NCI-H2029 treated with DMSO at 0.1 percent for 48 hours (cell line): ENCODE results near the gene DLL3.
"Not testable (repeated sequence)": the region's sequence is repeated elsewhere in the genome, so short reads cannot be mapped to it uniquely, and the experiment has no call there.

Experiments
- DNase-seq: peaks from one replicate; lab custom pipeline; 2025; lab: John Stamatoyannopoulos, UW

Gene DLL3, protein sequence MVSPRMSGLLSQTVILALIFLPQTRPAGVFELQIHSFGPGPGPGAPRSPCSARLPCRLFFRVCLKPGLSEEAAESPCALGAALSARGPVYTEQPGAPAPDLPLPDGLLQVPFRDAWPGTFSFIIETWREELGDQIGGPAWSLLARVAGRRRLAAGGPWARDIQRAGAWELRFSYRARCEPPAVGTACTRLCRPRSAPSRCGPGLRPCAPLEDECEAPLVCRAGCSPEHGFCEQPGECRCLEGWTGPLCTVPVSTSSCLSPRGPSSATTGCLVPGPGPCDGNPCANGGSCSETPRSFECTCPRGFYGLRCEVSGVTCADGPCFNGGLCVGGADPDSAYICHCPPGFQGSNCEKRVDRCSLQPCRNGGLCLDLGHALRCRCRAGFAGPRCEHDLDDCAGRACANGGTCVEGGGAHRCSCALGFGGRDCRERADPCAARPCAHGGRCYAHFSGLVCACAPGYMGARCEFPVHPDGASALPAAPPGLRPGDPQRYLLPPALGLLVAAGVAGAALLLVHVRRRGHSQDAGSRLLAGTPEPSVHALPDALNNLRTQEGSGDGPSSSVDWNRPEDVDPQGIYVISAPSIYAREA

DNA sequence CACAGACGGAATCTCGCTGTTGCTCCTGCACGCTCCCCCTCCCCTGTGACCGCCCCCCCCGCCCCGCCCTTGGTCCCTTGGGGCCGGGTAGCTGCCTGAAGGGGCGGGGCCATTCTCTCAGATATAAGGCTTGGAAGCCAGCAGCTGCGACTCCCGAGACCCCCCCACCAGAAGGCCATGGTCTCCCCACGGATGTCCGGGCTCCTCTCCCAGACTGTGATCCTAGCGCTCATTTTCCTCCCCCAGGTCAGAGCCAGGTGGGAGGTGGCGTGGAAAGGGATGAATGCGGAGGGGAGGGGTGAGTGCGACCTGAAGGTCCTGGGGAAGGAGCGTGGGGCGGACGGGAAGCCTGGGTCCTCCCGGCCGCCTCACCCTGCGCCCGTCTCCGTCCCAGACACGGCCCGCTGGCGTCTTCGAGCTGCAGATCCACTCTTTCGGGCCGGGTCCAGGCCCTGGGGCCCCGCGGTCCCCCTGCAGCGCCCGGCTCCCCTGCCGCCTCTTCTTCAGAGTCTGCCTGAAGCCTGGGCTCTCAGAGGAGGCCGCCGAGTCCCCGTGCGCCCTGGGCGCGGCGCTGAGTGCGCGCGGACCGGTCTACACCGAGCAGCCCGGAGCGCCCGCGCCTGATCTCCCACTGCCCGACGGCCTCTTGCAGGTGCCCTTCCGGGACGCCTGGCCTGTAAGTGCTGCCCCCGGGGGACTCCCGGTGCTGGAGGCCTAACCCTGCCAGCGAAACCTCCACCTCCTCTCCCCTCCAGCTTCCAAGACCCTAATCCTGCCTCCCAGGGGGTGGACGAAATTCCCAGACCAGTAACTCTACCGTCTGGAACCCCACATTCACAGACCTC, at the start of gene DLL3:
Gene DLL3 (plus strand): TSS at position 150 of the 845 bp plus-strand sequence. CDS start 28 bp downstream, at position 178.
- peak; percentile 14 for DNase-seq

DNA sequence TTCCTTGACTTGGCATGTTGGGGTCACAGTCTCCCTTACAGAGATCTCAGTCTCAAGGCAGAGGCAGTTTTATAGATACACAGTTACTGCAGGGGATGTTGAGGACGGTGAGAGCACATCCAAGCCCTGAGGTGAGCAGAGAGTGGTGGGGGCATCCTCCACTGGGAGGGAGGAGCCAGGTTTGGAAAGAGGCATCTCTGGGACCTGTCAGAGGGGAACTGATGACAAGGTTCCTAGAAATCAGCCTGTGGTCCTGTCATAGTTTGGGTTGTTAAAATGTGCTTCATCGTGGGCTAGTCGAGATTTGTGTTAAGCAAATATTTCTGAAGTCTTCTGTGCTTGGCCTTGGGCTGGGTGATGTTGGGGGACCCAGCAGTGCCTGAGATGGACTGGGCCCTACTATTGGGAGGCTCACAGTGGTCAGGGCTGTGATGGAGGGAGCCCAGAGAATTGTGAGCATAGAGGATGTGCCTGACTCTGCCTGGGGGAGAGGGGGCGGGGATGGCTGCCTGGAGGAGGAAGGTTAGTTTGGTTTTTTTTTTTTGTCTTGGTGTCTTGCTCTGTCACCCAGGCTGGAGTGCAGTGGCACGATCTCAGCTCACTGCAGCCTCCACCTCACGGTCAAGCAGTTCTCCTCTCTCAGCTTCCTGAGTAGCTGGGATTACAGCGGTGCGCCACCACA, 49.5 kb upstream of the DLL3 start:
- DNase-seq, result no peak

DNA sequence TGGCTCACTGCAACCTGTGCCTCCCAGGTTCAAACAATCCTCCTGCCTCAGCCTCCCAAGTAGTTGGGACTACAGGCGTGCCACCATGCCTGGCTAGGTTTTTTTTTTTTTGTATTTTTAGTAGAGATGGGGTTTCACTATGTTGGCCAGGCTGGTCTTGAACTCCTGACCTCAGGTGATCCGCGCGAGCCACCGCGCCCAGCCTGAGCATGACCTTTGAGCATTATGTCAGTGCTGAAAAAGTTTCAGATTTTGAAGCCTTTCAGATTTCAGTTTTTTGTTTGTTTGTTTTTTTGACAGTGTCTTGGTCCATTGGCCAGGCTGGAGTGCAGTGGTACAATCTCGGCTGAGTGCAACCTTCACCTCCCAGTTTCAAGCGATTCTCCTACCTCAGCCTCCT, 47.5 kb upstream of the DLL3 start:
- DNase-seq, result not testable (repeated sequence)

DNA sequence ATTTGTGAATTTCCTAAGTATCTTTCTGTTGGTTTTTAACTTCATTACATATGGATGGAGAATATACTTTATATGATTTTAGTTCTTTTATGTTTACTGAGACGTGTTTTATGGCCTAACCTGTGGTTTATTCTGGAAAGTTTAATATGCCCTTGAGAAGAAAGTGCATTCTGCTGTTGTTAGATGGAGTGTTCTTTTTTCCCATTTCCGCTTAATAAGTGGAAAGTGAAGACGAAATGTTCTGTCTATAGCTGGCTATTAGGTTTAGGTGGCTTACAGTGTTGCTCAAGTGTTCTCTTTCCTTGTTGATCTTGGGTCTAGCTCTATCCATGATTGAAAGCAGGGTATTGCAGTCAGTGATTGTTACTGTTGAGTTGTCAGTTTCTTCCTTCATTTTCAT, 35.3 kb upstream of the DLL3 start:
- no peak for DNase-seq

DNA sequence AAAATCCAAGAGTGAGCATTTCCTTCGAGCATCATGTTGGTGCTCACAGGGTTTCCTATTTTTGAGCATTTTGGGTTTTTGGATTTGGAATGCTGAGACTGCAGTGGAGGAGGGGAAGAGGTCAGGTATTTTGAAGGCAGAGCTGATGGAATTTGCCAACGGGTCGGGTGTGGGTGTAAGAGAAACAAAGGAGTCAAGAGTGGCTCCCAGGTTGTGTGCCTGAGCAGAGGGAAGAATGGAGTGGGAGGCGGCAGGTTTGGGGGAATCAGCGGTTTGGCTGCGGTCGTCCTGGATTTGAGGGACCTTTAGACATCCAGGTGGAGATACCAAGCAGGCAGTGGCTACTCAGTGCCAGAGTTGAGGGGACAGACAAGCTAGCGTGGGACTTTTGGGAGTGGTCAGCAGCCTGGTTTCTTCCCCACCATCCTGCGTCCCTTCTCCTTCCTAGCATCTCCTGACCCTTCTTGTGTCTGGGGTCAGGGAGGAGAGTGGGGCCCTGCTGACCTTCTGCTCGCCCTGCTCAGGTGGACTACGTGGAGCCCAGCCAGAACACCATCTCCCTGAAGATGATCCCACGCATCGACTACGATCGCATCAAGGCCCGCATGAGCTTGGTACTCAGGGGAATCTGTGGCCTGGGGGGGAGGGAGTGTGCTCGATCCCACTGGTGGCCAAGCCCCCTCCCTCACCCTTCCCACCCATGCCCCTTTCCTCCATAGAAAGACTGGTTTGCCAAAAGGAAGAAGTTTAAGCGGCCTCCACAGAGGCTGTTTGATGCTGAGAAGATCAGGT, 32.6 kb upstream of the DLL3 start:
- DNase-seq, result no peak

DNA sequence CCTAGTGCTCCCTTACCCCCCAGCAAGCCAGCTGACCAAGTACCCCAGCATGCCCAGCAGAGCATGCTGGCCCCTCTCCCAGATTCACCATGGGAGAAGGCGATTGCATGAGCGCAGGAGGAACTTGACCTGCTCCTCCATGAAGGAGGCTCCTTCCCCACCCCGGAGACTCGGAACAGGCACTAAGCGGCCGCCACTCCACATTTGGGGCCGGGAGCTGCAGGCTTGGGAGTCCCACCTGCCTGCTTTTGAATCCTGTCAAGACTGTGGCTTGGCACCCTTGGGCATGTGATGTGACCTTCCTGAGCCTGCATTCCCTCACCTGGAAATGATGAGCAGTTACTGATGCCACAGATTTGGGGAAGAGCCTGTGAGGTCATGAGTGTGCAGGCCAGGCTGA, 30.8 kb upstream of the DLL3 start:
- DNase-seq, result no peak

DNA sequence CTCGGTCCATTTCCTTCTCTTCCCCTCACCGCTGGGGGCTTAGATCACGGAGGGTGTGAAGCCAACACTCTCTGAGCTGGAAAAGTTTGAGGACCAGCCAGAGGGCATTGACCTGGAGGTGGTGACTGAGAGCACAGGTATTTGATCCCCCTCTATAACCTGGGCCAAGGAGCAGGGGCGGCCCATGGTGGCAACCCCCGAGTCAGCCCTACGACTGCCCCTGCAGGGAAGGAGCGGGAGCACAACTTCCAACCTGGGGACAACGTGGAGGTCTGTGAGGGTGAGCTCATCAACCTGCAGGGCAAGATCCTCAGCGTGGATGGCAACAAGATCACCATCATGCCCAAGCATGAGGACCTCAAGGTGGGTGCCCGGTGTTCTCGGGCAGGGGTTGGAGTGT, 29.7 kb upstream of the DLL3 start:
- DNase-seq, result no peak

DNA sequence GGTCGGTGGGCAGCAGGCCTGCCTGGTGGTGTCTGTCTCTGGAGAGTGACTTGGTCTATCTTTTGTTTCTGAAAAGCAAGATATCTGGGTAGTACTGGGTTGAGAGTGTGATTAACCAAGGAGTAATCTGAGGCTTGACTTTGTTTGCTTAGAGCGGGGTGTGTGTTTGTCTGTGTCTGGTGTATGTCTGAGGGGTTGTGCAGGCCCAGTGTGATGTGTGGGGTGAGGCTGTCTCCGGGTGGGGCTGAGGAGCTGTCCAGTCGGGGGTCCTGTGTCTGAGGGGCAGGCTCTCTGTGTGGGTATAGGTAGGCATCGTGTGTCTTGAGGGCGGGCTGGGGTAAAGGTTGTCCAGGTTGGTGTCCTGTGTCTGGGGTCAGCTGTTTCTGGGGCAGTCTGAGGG, 29.2 kb upstream of the DLL3 start:
- no peak for DNase-seq

DNA sequence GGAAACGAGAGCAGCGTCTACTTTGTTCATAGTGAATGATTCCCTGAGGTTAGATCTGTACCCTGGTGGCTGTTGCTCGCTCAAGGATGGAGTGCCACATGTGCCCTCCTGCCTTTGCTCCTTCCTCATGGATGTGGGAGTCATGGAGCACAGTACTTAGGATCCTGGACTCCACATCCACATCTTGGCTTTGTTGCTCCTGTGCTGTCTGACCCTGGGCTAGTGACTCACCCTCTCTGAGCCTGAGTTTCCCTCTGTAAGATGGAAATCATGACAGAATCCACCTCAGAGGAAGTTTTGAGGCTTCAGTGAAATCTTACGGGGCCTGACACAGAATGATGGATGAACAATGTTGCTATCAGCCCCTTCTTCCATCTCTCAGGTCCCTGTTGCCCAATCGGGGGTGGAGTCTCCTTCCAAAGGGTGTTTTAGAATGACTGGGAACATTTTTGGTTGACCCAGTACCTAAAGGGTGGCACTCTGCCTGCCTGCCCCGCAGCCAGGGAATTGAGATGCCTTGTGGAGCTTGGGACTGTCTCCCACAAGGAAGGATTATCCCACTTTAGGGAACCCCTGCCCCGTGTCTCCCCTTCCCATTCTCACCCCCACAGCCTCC, 27.9 kb upstream of the DLL3 start:
- no peak for DNase-seq

DNA sequence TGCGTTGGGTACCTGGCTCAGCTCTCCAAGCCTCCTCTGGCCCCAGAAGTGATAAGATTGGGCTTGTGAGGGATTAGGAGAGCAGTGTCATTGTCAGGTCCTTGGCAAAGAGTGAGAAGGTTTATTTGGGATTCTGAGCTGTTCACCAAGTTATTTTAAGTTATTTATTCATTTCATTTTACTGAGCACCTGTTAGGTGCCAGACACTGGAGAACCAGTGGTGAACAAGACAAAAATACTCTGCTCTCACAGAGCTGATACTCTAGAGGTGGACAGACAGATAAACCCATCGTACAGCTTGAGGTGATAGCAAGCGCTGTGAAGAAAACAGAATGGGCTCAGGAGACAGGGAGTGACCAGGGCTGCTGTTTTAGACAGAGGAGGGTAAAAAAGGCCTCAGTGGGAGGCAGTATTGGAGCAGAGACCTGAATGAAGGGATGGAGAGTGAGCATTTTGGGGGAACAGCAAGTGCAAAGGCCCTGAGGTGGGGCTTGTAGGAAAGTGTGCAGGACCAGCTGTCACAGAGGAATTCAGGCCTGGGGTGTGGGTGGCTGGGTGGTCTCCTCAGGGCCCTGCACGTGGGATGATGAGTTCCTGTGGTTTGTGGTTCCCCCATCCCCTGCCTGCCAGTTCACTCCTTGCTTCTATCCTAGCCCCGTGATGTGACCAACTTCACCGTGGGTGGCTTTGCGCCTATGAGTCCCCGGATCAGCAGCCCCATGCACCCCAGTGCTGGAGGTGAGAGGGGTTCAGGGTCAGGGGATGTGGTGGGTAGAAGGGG, 26.8 kb upstream of the DLL3 start:
- no peak for DNase-seq

DNA sequence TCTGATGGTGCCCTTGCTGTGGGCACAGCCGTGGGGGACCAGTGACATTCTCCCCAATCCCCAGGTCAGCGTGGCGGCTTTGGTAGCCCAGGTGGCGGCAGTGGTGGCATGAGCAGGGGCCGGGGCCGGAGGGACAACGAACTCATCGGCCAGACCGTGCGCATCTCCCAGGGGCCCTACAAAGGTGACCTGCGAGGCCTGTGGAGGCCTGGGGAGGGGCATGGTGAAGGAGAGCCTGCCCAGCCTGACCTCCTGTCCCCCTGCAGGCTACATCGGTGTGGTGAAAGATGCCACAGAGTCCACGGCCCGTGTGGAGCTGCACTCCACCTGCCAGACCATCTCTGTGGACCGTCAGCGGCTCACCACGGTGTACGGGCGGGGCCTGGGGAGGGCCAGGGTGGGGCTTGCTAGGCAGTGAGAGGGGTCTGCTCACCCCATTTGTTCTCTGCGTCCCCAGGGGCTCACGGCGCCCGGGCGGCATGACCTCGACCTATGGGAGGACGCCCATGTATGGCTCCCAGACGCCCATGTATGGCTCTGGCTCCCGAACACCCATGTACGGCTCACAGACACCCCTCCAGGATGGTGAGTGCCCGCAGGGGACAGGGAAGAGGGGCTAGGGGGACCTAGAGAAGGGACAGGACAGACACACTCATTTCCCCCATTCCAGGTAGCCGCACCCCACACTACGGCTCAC, 25.9 kb upstream of the DLL3 start:
- no peak for DNase-seq

DNA sequence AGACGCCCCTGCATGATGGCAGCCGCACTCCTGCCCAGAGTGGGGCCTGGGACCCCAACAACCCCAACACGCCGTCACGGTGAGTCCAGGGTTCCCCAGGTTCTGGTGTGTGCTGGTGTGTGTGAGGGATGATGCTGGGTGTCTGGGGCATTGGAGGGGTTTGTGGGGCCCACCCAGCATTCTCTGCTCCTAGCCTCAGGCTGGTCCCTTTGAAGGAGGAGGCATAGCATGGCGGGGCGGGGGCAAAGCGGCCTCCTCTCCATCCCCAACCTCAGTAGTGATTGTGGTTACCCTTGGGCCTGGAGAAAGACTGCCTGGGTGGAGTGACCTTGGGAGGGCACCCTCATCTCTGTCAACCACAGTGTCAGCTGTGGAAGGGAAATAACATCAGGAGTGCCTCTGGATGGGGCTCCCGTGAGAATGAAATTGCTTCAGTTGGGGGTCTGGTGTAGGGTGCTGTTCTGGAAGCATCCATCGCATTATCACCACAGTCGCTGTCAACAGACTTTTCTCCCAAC, 25.2 kb upstream of the DLL3 start:
- DNase-seq, result no peak

DNA sequence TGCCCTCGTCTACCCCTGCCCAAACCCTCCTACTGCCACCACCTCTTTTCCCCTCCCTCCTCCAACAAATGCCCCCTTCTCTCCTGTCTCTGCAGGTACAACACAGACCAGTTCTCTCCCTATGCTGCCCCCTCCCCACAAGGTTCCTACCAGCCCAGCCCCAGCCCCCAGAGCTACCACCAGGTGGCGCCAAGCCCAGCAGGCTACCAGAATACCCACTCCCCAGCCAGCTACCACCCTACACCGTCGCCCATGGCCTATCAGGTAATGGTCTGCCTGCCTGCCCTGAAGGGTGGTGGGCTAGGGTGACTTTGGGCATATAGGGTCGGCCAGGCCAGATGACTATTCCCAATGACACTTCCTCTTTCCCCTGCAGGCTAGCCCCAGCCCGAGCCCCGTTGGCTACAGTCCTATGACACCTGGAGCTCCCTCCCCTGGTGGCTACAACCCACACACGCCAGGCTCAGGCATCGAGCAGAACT, 24.6 kb upstream of the DLL3 start:
- DNase-seq, result peak; percentile 5

DNA sequence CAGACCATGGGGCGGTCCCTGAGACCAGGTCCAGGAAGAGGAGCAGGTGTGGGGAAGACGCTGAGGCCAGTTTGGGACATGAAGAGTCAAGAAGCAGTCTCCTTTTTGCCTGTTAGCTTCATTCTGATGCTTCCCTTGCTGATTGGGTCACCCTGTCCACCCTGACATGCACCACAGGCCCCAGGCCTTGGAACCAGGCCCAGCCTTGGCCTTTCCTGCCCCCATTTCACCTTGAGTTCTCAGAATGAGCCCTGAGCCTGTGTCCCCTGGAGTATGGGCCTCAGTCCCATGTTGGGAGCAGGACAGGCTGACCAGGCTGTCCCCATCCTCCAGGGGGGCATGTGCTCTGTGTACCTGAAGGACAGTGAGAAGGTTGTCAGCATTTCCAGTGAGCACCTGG, 23.0 kb upstream of the DLL3 start:
- no peak for DNase-seq

DNA sequence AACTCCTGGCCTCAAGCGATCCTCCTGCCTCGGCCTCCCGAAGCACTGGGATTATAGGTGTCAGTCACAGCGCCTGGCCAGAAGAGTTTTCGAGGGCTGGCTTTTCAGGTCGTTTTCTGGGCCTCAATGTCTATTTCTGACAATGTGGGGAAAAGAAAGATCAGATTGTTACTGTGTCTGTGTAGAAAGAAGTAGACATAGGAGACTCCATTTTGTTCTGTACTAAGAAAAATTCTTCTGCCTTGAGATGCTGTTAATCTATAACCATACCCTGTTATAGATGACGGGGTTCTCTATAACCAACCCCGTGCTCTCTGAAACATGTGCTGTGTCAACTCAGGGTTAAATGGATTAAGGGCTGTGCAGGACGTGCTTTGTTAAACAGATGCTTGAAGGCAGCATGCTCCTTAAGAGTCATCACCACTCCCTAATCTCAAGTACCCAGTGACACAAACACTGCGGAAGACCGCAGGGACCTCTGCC, 19.4 kb upstream of the DLL3 start:
- not testable (repeated sequence) for DNase-seq

DNA sequence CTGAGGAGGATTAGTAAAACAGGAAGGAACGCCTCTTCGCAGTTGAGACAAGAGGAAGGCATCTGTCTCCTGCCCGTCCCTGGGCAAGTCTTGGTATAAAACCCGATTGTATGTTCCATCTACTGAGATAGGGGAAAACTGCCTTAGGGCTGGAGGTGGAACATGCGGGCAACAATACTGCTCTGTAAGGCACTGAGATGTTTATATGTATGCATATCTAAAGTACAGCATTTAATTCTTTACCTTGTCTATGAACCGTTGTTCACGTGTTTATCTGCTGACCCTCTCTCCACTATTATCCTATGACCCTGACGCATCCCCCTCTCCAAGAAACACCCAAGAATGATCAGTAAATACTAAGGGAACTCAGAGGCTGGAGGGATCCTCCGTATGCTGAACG, 18.8 kb upstream of the DLL3 start:
- no peak for DNase-seq

DNA sequence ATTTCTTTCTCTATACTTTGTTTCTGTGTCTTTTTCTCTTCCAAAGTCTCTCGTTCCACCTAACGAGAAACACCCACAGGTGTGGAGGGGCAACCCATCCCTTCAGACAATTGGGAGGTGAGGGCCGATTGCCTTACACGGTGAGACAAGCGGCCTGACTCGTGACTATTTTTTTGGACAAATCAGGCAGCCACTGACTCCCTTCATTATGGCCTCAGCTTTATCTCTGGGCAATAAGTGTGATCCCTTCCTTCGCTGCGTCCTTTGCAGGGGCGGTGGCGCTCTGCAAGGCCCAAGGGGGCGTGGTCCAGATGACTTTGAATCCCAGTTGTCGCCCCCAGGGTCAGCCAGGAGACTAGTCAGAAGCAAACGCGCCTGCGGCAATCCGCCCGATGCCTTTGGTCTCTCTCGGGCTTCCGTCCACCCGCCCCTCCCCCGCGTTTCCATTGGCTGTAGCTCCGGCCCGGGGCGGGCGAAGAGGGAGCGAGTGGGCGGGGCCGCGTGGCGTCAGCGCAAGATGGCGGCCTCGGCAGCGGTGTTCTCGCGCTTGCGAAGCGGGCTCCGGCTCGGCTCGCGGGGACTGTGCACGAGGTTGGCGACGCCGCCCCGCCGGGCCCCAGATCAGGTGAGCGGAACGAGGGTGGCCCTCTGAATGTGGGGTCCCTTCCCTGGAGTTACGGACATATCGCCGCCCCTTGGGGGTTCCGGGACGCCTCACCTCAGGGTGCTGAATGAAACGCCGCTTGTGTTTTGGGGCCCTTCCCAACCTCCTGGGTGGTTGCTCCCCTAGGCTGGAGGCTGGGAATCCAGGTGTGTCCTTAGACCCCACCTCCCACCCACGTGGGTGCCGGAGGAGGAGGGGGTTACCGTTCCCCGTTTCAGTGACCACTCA, 18.2 kb upstream of the DLL3 start, which contains the start of gene TIMM50:
Gene TIMM50 (plus strand): TSS at position 502 of the 892 bp plus-strand sequence. CDS start 16 bp downstream, at position 518.
- peak; percentile 81 for DNase-seq

DNA sequence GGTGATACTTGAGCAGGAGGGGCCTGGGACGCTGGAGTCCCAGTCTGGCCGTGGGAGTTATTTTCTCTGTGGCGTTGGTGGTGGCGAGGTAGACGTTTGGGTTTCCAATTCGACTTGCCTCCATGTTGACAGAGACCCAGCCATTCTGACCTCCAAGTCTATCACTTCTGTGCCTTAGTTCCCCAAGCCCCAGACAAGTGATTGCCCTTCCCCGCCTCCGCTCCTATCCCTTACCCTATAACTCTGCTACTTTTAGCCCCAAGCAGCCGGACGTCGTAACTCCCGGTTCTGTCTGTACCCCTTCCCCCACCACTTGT, 17.6 kb upstream of the DLL3 start:
- no peak for DNase-seq
